Fibroblast of villous mesenchyme (primary cell): ENCODE results near the gene MMP28. TPM values are rescaled to one million over a fixed set of nuclear protein-coding genes. Genes with fewer than 3 reads are reported as not detected.
A peak's percentile ranks its signal among the peaks of the same experiment; 100 is the strongest.

Experiments
- DNase-seq: peaks from one replicate; pipeline ENCODE4 v3.0.0-alpha.2; 2010; ENCODE audit warnings: low read depth
- H3K4me3 ChIP-seq: 2 replicates; pipeline ENCODE4 v1.5.1; 2011; ENCODE audit warnings: low read depth, mild to moderate bottlenecking, low read length
- CTCF ChIP-seq: IDR thresholded peaks from 2 replicates; pipeline ENCODE4 v1.5.1; 2012; ENCODE audit warnings: low read depth, mild to moderate bottlenecking, low read length; ENCODE audit not compliant: insufficient read depth
- total RNA-seq: library from RNA; depleted of rRNA; stranded (reverse); fragments of >200 nt; gene quantifications from 2 replicates; pipeline ENCODE4 v1.2.3, GENCODE V29; 2012

Gene MMP28
- total RNA-seq, 1 donor, result under 0.01 TPM

GRCh38 chr17:35825206-35825605, 29.8 kb upstream of the MMP28 start:
- no peak for DNase-seq
- TF ChIP-seq CTCF, result no peak
- H3K4me3 ChIP-seq, result no peak overlapping the region

- no peak overlapping the region for H3K4me3 ChIP-seq
- no peak for DNase-seq
- no peak for TF ChIP-seq CTCF
Measured at GRCh38 chr17:35821308-35821707, 25.9 kb upstream of the MMP28 start.

- H3K4me3 ChIP-seq, result no peak overlapping the region
- no peak for DNase-seq
- no peak for TF ChIP-seq CTCF
Measured at GRCh38 chr17:35819455-35819854, 24.0 kb upstream of the MMP28 start.

- H3K4me3 ChIP-seq, result no peak overlapping the region
- peak; percentile 92 for DNase-seq
- TF ChIP-seq CTCF, result no peak
Measured at GRCh38 chr17:35817196-35817595, 21.8 kb upstream of the MMP28 start.

- no peak for TF ChIP-seq CTCF
- no peak overlapping the region for H3K4me3 ChIP-seq
Measured at GRCh38 chr17:35816723-35817122, 21.3 kb upstream of the MMP28 start.

GRCh38 chr17:35812456-35812855, 17.0 kb upstream of the MMP28 start:
- no peak overlapping the region for H3K4me3 ChIP-seq
- TF ChIP-seq CTCF, result no peak
- no peak for DNase-seq

More at GRCh38 chr17:35816723-35817122, 21.3 kb upstream of the MMP28 start:
- DNase-seq, result no peak

- DNase-seq, result no peak
- H3K4me3 ChIP-seq, result no peak overlapping the region
- no peak for TF ChIP-seq CTCF
Measured at GRCh38 chr17:35811759-35812158, 16.3 kb upstream of the MMP28 start.
